Measurements from ENCODE around the gene C2CD3.

Gene C2CD3

DNA sequence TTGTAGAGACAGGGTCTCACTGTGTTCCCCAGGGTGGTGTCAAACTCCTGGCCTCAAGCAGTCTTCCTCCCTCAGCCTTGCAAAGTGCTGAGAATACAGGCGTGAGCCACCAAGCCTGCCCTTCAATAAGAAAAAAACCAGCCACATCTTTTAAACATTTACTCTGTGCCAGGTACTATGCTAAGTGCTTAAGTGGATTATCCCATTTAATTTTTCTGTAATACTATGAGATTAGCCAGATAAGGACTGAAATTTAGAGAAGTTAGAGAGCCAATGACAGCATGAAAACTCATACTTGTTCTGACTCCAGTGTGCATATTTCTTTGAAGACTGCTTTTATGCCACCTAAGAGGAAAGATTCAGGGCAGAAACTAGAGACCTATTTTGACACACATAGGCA is 35.9 kb upstream of the C2CD3 start:
- intact Hi-C loops (cut with DNase I; ENCODE audit: low total_unique reads) = no loop called here
- Histone ChIP-seq H3K27me3 (no peaks in the 10 kb centered on the region), H3K36me3 (peaks cover 26 to 55% (median 51%) of the 10 kb centered on the region in 3 donors), H3K4me3 (no peak overlapping the region), H3K27ac (no peak overlapping the region), H3K4me1 (peaks cover 0 to 7% (median 0%) of the 10 kb centered on the region in 4 donors), H3K9me3 (no peaks in the 10 kb centered on the region)
- TF ChIP-seq, protein P1, sequence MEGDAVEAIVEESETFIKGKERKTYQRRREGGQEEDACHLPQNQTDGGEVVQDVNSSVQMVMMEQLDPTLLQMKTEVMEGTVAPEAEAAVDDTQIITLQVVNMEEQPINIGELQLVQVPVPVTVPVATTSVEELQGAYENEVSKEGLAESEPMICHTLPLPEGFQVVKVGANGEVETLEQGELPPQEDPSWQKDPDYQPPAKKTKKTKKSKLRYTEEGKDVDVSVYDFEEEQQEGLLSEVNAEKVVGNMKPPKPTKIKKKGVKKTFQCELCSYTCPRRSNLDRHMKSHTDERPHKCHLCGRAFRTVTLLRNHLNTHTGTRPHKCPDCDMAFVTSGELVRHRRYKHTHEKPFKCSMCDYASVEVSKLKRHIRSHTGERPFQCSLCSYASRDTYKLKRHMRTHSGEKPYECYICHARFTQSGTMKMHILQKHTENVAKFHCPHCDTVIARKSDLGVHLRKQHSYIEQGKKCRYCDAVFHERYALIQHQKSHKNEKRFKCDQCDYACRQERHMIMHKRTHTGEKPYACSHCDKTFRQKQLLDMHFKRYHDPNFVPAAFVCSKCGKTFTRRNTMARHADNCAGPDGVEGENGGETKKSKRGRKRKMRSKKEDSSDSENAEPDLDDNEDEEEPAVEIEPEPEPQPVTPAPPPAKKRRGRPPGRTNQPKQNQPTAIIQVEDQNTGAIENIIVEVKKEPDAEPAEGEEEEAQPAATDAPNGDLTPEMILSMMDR (IDR thresholded peaks at IDR 0.05) = no peak
- no peak for DNase-seq

DNA sequence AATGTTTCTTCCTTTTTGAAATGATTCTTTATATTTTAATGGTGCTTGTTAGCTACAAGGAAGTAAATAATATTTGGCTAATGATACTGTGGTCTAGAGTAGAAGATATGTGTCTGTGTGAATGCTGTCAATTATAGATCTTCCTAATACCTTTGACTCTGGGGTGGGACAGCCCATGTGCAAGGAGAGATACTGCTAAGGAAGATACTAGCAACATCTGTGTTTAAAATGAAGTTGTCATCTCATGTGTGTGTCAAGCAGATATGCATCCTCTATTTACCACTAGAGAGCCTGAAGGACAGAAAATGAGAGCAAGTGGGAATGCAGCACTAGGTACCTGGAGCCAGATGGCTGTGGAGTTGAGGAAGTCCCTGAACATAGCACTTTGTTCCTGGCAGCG is 34.4 kb upstream of the C2CD3 start:
- Histone ChIP-seq H3K4me1 (peaks cover 0 to 7% (median 0%) of the 10 kb centered on the region in 4 donors), H3K9me3 (no peaks in the 10 kb centered on the region), H3K4me3 (no peak overlapping the region), H3K27me3 (no peaks in the 10 kb centered on the region), H3K36me3 (peaks cover 22 to 50% (median 46%) of the 10 kb centered on the region in 3 donors), H3K27ac (no peak overlapping the region)
- TF ChIP-seq, protein P1 (IDR thresholded peaks at IDR 0.05) = no peak
- DNase-seq = no peak
- intact Hi-C loops (cut with DNase I; ENCODE audit: low total_unique reads) = no loop called here

DNA sequence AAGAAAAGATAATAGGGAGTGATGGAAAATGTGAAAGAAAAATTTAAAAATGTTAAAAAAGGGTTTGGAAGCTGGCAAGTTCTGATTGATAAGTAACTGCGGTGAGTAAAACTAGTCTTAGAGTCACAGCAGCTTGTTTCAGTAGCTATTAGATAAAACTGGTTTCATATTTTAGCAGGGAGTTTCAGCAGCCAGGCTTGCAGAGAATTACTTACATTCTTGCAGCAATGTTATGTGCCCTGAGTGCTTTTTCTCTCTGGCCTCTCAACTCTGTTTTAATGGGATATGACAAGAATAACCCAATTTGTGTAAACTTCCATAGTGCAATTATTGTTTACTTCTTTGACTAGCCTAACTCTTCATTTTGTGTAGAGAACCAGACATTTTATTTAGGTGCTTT is 33.9 kb upstream of the C2CD3 start:
- TF ChIP-seq, protein P1 (IDR thresholded peaks at IDR 0.05) = no peak
- no peaks in the 10 kb centered on the region for H3K27me3 ChIP-seq
- peaks cover 17 to 45% (median 41%) of the 10 kb centered on the region in 3 donors for H3K36me3 ChIP-seq
- H3K4me1 ChIP-seq = peaks cover 0 to 7% (median 0%) of the 10 kb centered on the region in 4 donors
- intact Hi-C loops (cut with DNase I; ENCODE audit: low total_unique reads) = no loop called here
- no peaks in the 10 kb centered on the region for H3K9me3 ChIP-seq
- no peak overlapping the region for H3K27ac ChIP-seq
- no peak overlapping the region for H3K4me3 ChIP-seq
- no peak for DNase-seq

DNA sequence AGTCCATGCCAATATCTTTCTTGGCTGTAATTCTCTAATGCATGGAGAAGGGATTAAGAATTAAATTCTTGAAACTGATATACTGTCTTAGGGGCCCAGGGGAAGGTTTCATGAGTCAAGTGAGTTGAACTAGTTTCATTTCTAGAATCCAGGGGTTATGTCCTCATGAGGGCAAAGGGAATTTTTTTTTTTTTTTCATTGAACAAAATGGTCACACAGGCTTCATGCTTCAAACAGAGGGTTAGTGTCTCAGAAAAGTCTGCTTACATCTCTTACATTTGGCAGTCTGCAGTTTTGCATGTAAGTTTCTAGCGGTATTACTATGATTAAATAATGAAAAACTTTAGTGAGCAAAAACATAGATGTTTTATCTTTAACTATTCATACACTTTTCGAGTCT is 33.2 kb upstream of the C2CD3 start:
- no peak for DNase-seq
- H3K4me3 ChIP-seq = no peak overlapping the region
- H3K9me3 ChIP-seq = no peaks in the 10 kb centered on the region
- intact Hi-C loops (cut with DNase I; ENCODE audit: low total_unique reads) = no loop called here
- H3K27me3 ChIP-seq = no peaks in the 10 kb centered on the region
- TF ChIP-seq, protein P1 (IDR thresholded peaks at IDR 0.05) = no peak
- peaks cover 16 to 39% (median 34%) of the 10 kb centered on the region in 3 donors for H3K36me3 ChIP-seq
- H3K4me1 ChIP-seq = peaks cover 0 to 7% (median 0%) of the 10 kb centered on the region in 4 donors
- no peak overlapping the region for H3K27ac ChIP-seq

- DNase-seq = no peak
- Histone ChIP-seq H3K36me3 (peaks cover 0 to 3% (median 0%) of the 10 kb centered on the region in 3 donors), H3K9me3 (no peaks in the 10 kb centered on the region), H3K27me3 (no peaks in the 10 kb centered on the region), H3K27ac (no peak overlapping the region), H3K4me3 (no peak overlapping the region), H3K4me1 (peaks cover 0 to 1% (median 0%) of the 10 kb centered on the region in 4 donors)
- intact Hi-C loops (cut with DNase I; ENCODE audit: low total_unique reads) = no loop called here
- TF ChIP-seq, protein P1 (IDR thresholded peaks at IDR 0.05) = no peak
These were observed 26.1 kb upstream of the C2CD3 start for GRCh38 chr11:74196781-74197486.
